Stimulated activated naive CD4-positive, alpha-beta T cell treated with Interleukin-2 at 50 U/mL for 16 hours (primary cell): ENCODE measurements around the gene RSPH3.
"Not testable (repeated sequence)": the region's sequence is repeated elsewhere in the genome, so short reads cannot be mapped to it uniquely, and the experiment has no call there.

Experiments
- DNase-seq: peaks from one replicate; lab custom pipeline; 2025; lab: John Stamatoyannopoulos, UW

The RSPH3 gene

GRCh38 chr6:158972241-158973233 lies 27.5 kb downstream of the RSPH3 start:
- no peak for DNase-seq

- DNase-seq: no peak
These were observed 29.2 kb downstream of the RSPH3 start for GRCh38 chr6:158970640-158971275.

- DNase-seq: no peak
These were observed 30.9 kb downstream of the RSPH3 start for GRCh38 chr6:158969148-158969547.

- no peak for DNase-seq
These were observed 36.8 kb downstream of the RSPH3 start for GRCh38 chr6:158963020-158963808.

GRCh38 chr6:158962371-158962770 lies 37.6 kb downstream of the RSPH3 start:
- DNase-seq: no peak

GRCh38 chr6:158960026-158960425 lies 40.0 kb downstream of the RSPH3 start:
- no peak for DNase-seq

- DNase-seq: no peak
These were observed 40.5 kb downstream of the RSPH3 start for GRCh38 chr6:158959552-158959951.

- DNase-seq: no peak
These were observed 41.3 kb downstream of the RSPH3 start for GRCh38 chr6:158958504-158959386.

- DNase-seq: no peak
These were observed 44.7 kb downstream of the RSPH3 start for GRCh38 chr6:158955255-158955654.

- no peak for DNase-seq
These were observed 45.2 kb downstream of the RSPH3 start for GRCh38 chr6:158954753-158955152.

- DNase-seq: not testable (repeated sequence)
These were observed 48.0 kb downstream of the RSPH3 start for GRCh38 chr6:158952011-158952410.

GRCh38 chr6:158951565-158951964 lies 48.4 kb downstream of the RSPH3 start:
- DNase-seq: not testable (repeated sequence)

- no peak for DNase-seq
These were observed 52.7 kb downstream of the RSPH3 start for GRCh38 chr6:158947284-158947683.

- DNase-seq: no peak
These were observed 56.5 kb downstream of the RSPH3 start for GRCh38 chr6:158943380-158944032.

- no peak for DNase-seq
These were observed 57.7 kb downstream of the RSPH3 start for GRCh38 chr6:158942349-158942748.

- DNase-seq: no peak
These were observed 58.8 kb downstream of the RSPH3 start for GRCh38 chr6:158941246-158941645.

- DNase-seq: no peak
These were observed 60.5 kb downstream of the RSPH3 start for GRCh38 chr6:158939255-158940159.

- DNase-seq: peak; percentile 31
These were observed 61.2 kb downstream of the RSPH3 start for GRCh38 chr6:158938811-158939254.

- no peak for DNase-seq
These were observed 61.8 kb downstream of the RSPH3 start for GRCh38 chr6:158938220-158938619.

GRCh38 chr6:158934157-158934556 lies 65.8 kb downstream of the RSPH3 start:
- DNase-seq: no peak
